Muscle of leg (tissue), 11 donors: ENCODE data around the gene TANK. TPM values are rescaled to one million over a fixed set of nuclear protein-coding genes. Genes with fewer than 3 reads are reported as not detected.
"Not testable (repeated sequence)": the region's sequence is repeated elsewhere in the genome, so short reads cannot be mapped to it uniquely, and the experiment has no call there.

Experiments used
- DNase-seq: peaks from one replicate; pipeline ENCODE4 v3.0.0; 2013
- H3K27ac ChIP-seq: one replicate; pipeline ENCODE4 v1.5.1; 2013; ENCODE audit warnings: mild to moderate bottlenecking, low read length, control low read depth
- H3K27me3 ChIP-seq: one replicate; pipeline ENCODE4 v1.6.1; 2013; ENCODE audit warnings: low read length; ENCODE audit not compliant: control insufficient read depth, insufficient read depth
- H3K36me3 ChIP-seq: one replicate; pipeline ENCODE4 v1.6.1; 2013; ENCODE audit warnings: low read length; ENCODE audit not compliant: control insufficient read depth, insufficient read depth
- H3K4me1 ChIP-seq: one replicate; pipeline ENCODE4 v1.6.1; 2013; ENCODE audit warnings: low read length; ENCODE audit not compliant: control insufficient read depth, insufficient read depth
- H3K4me3 ChIP-seq: one replicate; pipeline ENCODE4 v1.5.1; 2013; ENCODE audit warnings: low read length, control low read depth
- H3K9me3 ChIP-seq: replicated peaks from 2 replicates; pipeline ENCODE4 v1.6.1; 2013; ENCODE audit warnings: low read depth, low read length; ENCODE audit not compliant: control insufficient read depth
- WGBS: methylation state at CpG from one replicate; pipeline ENCODE4 v1.1.5; 2013; ENCODE audit warnings: missing lambda C conversion rate; ENCODE audit not compliant: insufficient coverage; 5-methylcytosine and 5-hydroxymethylcytosine counted together
- polyA plus RNA-seq, 8 donors: library from polyadenylated mRNA; unstranded; fragments of 120-200 nt; gene quantifications; one replicate each; pipeline versions ENCODE4 v1.2.1 to v1.2.3, GENCODE V29; 2013; ENCODE audit warnings: inconsistent platforms in 1 of 8, low replicate concordance in 1 of 8; ENCODE audit not compliant: insufficient read length in 8 of 8, insufficient read depth in 1 of 8
- total RNA-seq: library from RNA; stranded (reverse); fragments of 120-200 nt; gene quantifications from one replicate; pipeline ENCODE4 v1.2.4, GENCODE V29; 2013

TANK gene
- total and polyA plus RNA-seq, 9 donors = 22.9 to 33.5 (median 27.0) TPM

GRCh38 chr2:161238560-161239325 is 78.5 kb downstream of the TANK start:
- Histone ChIP-seq H3K27me3 (no peaks in the 10 kb centered on the region), H3K27ac (peak overlapping the region; percentile 15), H3K4me1 (peaks cover 7% of the 10 kb centered on the region), H3K4me3 (peak overlapping the region; percentile 63), H3K36me3 (no peaks in the 10 kb centered on the region), H3K9me3 (no peaks in the 10 kb centered on the region)
- peak; percentile 79 for DNase-seq
- under 1% methylated on average over 71 of the region's 78 CpGs for WGBS

- Histone ChIP-seq H3K4me3 (peak overlapping the region; percentile 63), H3K9me3 (no peaks in the 10 kb centered on the region), H3K4me1 (peaks cover 7% of the 10 kb centered on the region), H3K27me3 (no peaks in the 10 kb centered on the region), H3K36me3 (no peaks in the 10 kb centered on the region), H3K27ac (no peak overlapping the region)
- DNase-seq = no peak
- 48% methylated on average over 43 of the region's 47 CpGs for WGBS
Measured at GRCh38 chr2:161239326-161240109, 79.3 kb downstream of the TANK start.

GRCh38 chr2:161241894-161242293 is 81.7 kb downstream of the TANK start:
- no peak for DNase-seq
- H3K4me3 ChIP-seq = no peak overlapping the region
- no peak overlapping the region for H3K27ac ChIP-seq
- peaks cover 9% of the 10 kb centered on the region for H3K4me1 ChIP-seq
- H3K36me3 ChIP-seq = no peaks in the 10 kb centered on the region
- H3K27me3 ChIP-seq = no peaks in the 10 kb centered on the region
- no peaks in the 10 kb centered on the region for H3K9me3 ChIP-seq
- WGBS = no CpG with 5 or more reads among the region's 1 CpG

- no peaks in the 10 kb centered on the region for H3K27me3 ChIP-seq
- no CpG with 5 or more reads among the region's 3 CpGs for WGBS
- no peak for DNase-seq
Measured at GRCh38 chr2:161243312-161243711, 83.1 kb downstream of the TANK start.

GRCh38 chr2:161243905-161244304 is 83.7 kb downstream of the TANK start:
- no CpG with 5 or more reads among the region's 5 CpGs for WGBS
- Histone ChIP-seq H3K4me1 (peaks cover 2% of the 10 kb centered on the region), H3K27me3 (no peaks in the 10 kb centered on the region), H3K36me3 (no peaks in the 10 kb centered on the region), H3K4me3 (no peak overlapping the region), H3K9me3 (no peaks in the 10 kb centered on the region), H3K27ac (no peak overlapping the region)
- DNase-seq = peak; percentile 74

More at GRCh38 chr2:161243312-161243711, 83.1 kb downstream of the TANK start:
- H3K36me3 ChIP-seq = no peaks in the 10 kb centered on the region
- H3K4me1 ChIP-seq = peaks cover 2% of the 10 kb centered on the region
- no peak overlapping the region for H3K4me3 ChIP-seq
- no peak overlapping the region for H3K27ac ChIP-seq
- H3K9me3 ChIP-seq = no peaks in the 10 kb centered on the region

GRCh38 chr2:161244387-161245260 is 84.4 kb downstream of the TANK start:
- DNase-seq = peak; percentile 42
- Histone ChIP-seq H3K4me3 (peak overlapping the region; percentile 4), H3K27ac (peak overlapping the region; percentile 8)
- H3K27me3 ChIP-seq, H3K9me3 ChIP-seq, H3K36me3 ChIP-seq, H3K4me1 ChIP-seq: not testable (repeated sequence)
- WGBS = 32% methylated on average over 15 of the region's 53 CpGs

GRCh38 chr2:161245261-161245553 is 85.0 kb downstream of the TANK start:
- no peak overlapping the region for H3K27ac ChIP-seq
- H3K4me1 ChIP-seq = peaks cover 2% of the 10 kb centered on the region
- H3K36me3 ChIP-seq = no peaks in the 10 kb centered on the region
- peak; percentile 5 for DNase-seq
- no peaks in the 10 kb centered on the region for H3K27me3 ChIP-seq
- WGBS = no CpG with 5 or more reads among the region's 5 CpGs
- no peaks in the 10 kb centered on the region for H3K9me3 ChIP-seq
- no peak overlapping the region for H3K4me3 ChIP-seq

- H3K27me3 ChIP-seq = no peaks in the 10 kb centered on the region
- no peaks in the 10 kb centered on the region for H3K36me3 ChIP-seq
- no peak overlapping the region for H3K4me3 ChIP-seq
- peaks cover 2% of the 10 kb centered on the region for H3K4me1 ChIP-seq
- no CpG with 5 or more reads among the region's 2 CpGs for WGBS
- no peak overlapping the region for H3K27ac ChIP-seq
- no peaks in the 10 kb centered on the region for H3K9me3 ChIP-seq
- DNase-seq = no peak
Measured at GRCh38 chr2:161245671-161246070, 85.4 kb downstream of the TANK start.

- no peak overlapping the region for H3K27ac ChIP-seq
- WGBS = no CpG with 5 or more reads among the region's 5 CpGs
- no peak overlapping the region for H3K4me3 ChIP-seq
- peak; percentile 12 for DNase-seq
- no peaks in the 10 kb centered on the region for H3K27me3 ChIP-seq
- no peaks in the 10 kb centered on the region for H3K36me3 ChIP-seq
- H3K4me1 ChIP-seq = peaks cover 2% of the 10 kb centered on the region
- H3K9me3 ChIP-seq = no peaks in the 10 kb centered on the region
Measured at GRCh38 chr2:161246281-161246680, 86.1 kb downstream of the TANK start.
